ENCODE measurements around the gene ZEB2.

DNA sequence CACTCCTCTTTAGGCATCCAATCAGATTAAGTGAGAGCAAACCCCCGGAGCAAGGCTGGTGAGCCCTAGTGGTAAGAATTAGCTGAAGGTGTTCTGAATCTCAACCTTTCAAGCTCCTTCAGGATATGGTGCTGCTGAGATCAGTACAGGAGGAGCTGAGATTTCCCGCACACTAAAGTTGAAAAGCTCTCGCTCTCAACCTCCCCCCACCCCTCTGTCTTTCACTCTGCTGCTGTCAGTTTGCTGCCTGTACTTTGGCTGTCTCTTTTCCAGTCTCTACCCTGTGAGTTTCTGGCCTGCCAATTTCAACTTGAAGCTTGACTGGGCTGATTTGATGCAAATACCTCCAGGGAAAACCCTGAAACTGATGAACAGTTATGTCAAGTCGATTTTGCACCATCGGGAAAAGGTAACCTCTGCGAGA lies 15.7 kb downstream of the ZEB2 start:
- TF ChIP-seq, protein P1, sequence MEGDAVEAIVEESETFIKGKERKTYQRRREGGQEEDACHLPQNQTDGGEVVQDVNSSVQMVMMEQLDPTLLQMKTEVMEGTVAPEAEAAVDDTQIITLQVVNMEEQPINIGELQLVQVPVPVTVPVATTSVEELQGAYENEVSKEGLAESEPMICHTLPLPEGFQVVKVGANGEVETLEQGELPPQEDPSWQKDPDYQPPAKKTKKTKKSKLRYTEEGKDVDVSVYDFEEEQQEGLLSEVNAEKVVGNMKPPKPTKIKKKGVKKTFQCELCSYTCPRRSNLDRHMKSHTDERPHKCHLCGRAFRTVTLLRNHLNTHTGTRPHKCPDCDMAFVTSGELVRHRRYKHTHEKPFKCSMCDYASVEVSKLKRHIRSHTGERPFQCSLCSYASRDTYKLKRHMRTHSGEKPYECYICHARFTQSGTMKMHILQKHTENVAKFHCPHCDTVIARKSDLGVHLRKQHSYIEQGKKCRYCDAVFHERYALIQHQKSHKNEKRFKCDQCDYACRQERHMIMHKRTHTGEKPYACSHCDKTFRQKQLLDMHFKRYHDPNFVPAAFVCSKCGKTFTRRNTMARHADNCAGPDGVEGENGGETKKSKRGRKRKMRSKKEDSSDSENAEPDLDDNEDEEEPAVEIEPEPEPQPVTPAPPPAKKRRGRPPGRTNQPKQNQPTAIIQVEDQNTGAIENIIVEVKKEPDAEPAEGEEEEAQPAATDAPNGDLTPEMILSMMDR (IDR thresholded peaks at IDR 0.05), result no peak
- TF ChIP-seq POLR2A (IDR thresholded peaks at IDR 0.05), result no peak
